ENCODE results near the gene SH3GL3.
A peak's percentile ranks its signal among the peaks of the same experiment; 100 is the strongest.

SH3GL3 gene

GRCh38 chr15:83446904-83447709 is at the start of gene SH3GL3:
TSS of gene SH3GL3 (plus strand) at chr15:83447341. CDS start at chr15:83447534, 193 bp downstream.
- peak; percentile 3 for DNase-seq

- DNase-seq, result no peak
Measured at GRCh38 chr15:83398626-83399025, 48.5 kb upstream of the SH3GL3 start.

GRCh38 chr15:83404121-83404520 is 43.0 kb upstream of the SH3GL3 start:
- no peak for DNase-seq

- DNase-seq, result no peak
Measured at GRCh38 chr15:83410532-83410931, 36.6 kb upstream of the SH3GL3 start.

- no peak for DNase-seq
Measured at GRCh38 chr15:83413054-83413719, 34.0 kb upstream of the SH3GL3 start.

GRCh38 chr15:83422081-83422480 is 25.1 kb upstream of the SH3GL3 start:
- no peak for DNase-seq

GRCh38 chr15:83422541-83422940 is 24.6 kb upstream of the SH3GL3 start:
- no peak for DNase-seq

- DNase-seq, result no peak
Measured at GRCh38 chr15:83424101-83424500, 23.0 kb upstream of the SH3GL3 start.

GRCh38 chr15:83430441-83430840 is 16.7 kb upstream of the SH3GL3 start:
- DNase-seq, result no peak

- no peak for DNase-seq
Measured at GRCh38 chr15:83431521-83431920, 15.6 kb upstream of the SH3GL3 start.

- DNase-seq, result no peak
Measured at GRCh38 chr15:83435202-83435601, 11.9 kb upstream of the SH3GL3 start.

GRCh38 chr15:83435782-83436181 is 11.4 kb upstream of the SH3GL3 start:
- DNase-seq, result no peak

GRCh38 chr15:83436513-83437158 is 10.5 kb upstream of the SH3GL3 start:
- no peak for DNase-seq

GRCh38 chr15:83443076-83443847 is 3.9 kb upstream of the SH3GL3 start:
- DNase-seq, result no peak

GRCh38 chr15:83444936-83445335 is 2.2 kb upstream of the SH3GL3 start:
- DNase-seq, result no peak

GRCh38 chr15:83445643-83446042 is 1.5 kb upstream of the SH3GL3 start:
- no peak for DNase-seq

GRCh38 chr15:83446417-83446816 is 724 bp upstream of the SH3GL3 start:
- DNase-seq, result no peak

GRCh38 chr15:83449250-83449671 is 2.1 kb downstream of the SH3GL3 start:
- no peak for DNase-seq

- DNase-seq, result no peak
Measured at GRCh38 chr15:83449937-83450506, 2.9 kb downstream of the SH3GL3 start.

GRCh38 chr15:83457149-83457548 is 10.0 kb downstream of the SH3GL3 start:
- no peak for DNase-seq

GRCh38 chr15:83458381-83458780 is 11.2 kb downstream of the SH3GL3 start:
- no peak for DNase-seq

- DNase-seq, result no peak
Measured at GRCh38 chr15:83462026-83462425, 14.9 kb downstream of the SH3GL3 start.

GRCh38 chr15:83462953-83463433 is 15.9 kb downstream of the SH3GL3 start:
- DNase-seq, result no peak

Measured in NCI-H1092 treated with DMSO at 0.1 percent for 48 hours (cell line).